H9 (cell line): Measurements from ENCODE around the gene AP2A2. TPM values are rescaled to one million over a fixed set of nuclear protein-coding genes. Genes with fewer than 3 reads are reported as not detected.

Source experiments
- DNase-seq: peaks from one replicate; pipeline ENCODE4 v3.0.0-alpha.2; 2017
- H2AFZ ChIP-seq: one replicate; pipeline ENCODE4 v1.6.1; 2013; ENCODE audit warnings: mild to moderate bottlenecking, low read length, control low read depth, moderate library complexity
- H2AK5ac ChIP-seq: 2 replicates; pipeline ENCODE4 v1.6.1; 2013; ENCODE audit warnings: low read length, control low read depth, mixed read lengths; ENCODE audit not compliant: insufficient read length
- H2BK120ac ChIP-seq: one replicate; pipeline ENCODE4 v1.6.1; 2013; ENCODE audit warnings: low read depth, mild to moderate bottlenecking, low read length, control low read depth, inconsistent platforms; ENCODE audit not compliant: poor library complexity, severe bottlenecking
- H2BK12ac ChIP-seq: 2 replicates; pipeline ENCODE4 v1.6.1; 2013; ENCODE audit warnings: low read length, control low read depth, mixed read lengths, low read depth; ENCODE audit not compliant: insufficient read length
- H2BK15ac ChIP-seq: 2 replicates; pipeline ENCODE4 v1.6.1; 2013; ENCODE audit warnings: low read depth, low read length, control low read depth
- H2BK20ac ChIP-seq: one replicate; pipeline ENCODE4 v1.6.1; 2013; ENCODE audit warnings: low read depth, mild to moderate bottlenecking, low read length, control low read depth, inconsistent platforms; ENCODE audit not compliant: poor library complexity, severe bottlenecking
- H2BK5ac ChIP-seq: 2 replicates; pipeline ENCODE4 v1.6.1; 2013; ENCODE audit warnings: low read length, control low read depth, mixed read lengths; ENCODE audit not compliant: insufficient read length
- H3K14ac ChIP-seq: 2 replicates; pipeline ENCODE4 v1.6.1; 2013; ENCODE audit warnings: low read length, control low read depth; ENCODE audit not compliant: insufficient read depth
- H3K18ac ChIP-seq: 2 replicates; pipeline ENCODE4 v1.6.1; 2013; ENCODE audit warnings: low read depth, mild to moderate bottlenecking, mixed read lengths, low read length, control low read depth; ENCODE audit not compliant: insufficient read length
- H3K23ac ChIP-seq: 2 replicates; pipeline ENCODE4 v1.6.1; 2013; ENCODE audit warnings: low read length, control low read depth, mixed read lengths, low read depth; ENCODE audit not compliant: insufficient read length
- H3K23me2 ChIP-seq: 2 replicates; pipeline ENCODE4 v1.6.1; 2013; ENCODE audit warnings: low read depth, mild to moderate bottlenecking, mixed read lengths, low read length, control low read depth; ENCODE audit not compliant: insufficient read length, poor library complexity, severe bottlenecking
- H3K27ac ChIP-seq: 2 replicates; pipeline ENCODE4 v1.5.1; 2013; ENCODE audit warnings: low read length, control low read depth, mixed read lengths, low read depth; ENCODE audit not compliant: insufficient read length
- H3K27me3 ChIP-seq: 2 replicates; pipeline ENCODE4 v1.6.1; 2013; ENCODE audit warnings: low read length, control low read depth, inconsistent platforms; ENCODE audit not compliant: insufficient read depth
- H3K4ac ChIP-seq: 2 replicates; pipeline ENCODE4 v1.6.1; 2013; ENCODE audit warnings: low read depth, mild to moderate bottlenecking, control low read depth, inconsistent platforms, low read length, moderate library complexity
- H3K4me1 ChIP-seq: 2 replicates; pipeline ENCODE4 v1.6.1; 2013; ENCODE audit warnings: low read length, control low read depth, inconsistent platforms; ENCODE audit not compliant: insufficient read depth
- H3K4me2 ChIP-seq: 2 replicates; pipeline ENCODE4 v1.6.1; 2013; ENCODE audit warnings: low read length, control low read depth, mixed read lengths; ENCODE audit not compliant: insufficient read length, insufficient read depth
- H3K56ac ChIP-seq: 2 replicates; pipeline ENCODE4 v1.6.1; 2013; ENCODE audit warnings: low read depth, mild to moderate bottlenecking, mixed read lengths, low read length, control low read depth; ENCODE audit not compliant: insufficient read length
- H3K79me1 ChIP-seq: 2 replicates; pipeline ENCODE4 v1.6.1; 2013; ENCODE audit warnings: low read depth, mild to moderate bottlenecking, moderate library complexity, low read length, control low read depth, inconsistent platforms; ENCODE audit not compliant: insufficient read depth, poor library complexity, severe bottlenecking
- H3K79me2 ChIP-seq: 2 replicates; pipeline ENCODE4 v1.6.1; 2013; ENCODE audit warnings: low read length, control low read depth, inconsistent platforms; ENCODE audit not compliant: insufficient read depth
- H3K9ac ChIP-seq: 2 replicates; pipeline ENCODE4 v1.6.1; 2013; ENCODE audit warnings: low read length, control low read depth, mixed read lengths; ENCODE audit not compliant: insufficient read length; ENCODE audit errors: extremely low read depth
- H3K9me3 ChIP-seq: one replicate; pipeline ENCODE4 v1.6.1; 2013; ENCODE audit warnings: low read depth, low read length, inconsistent platforms; ENCODE audit not compliant: control insufficient read depth
- H3T11ph ChIP-seq: one replicate; pipeline ENCODE4 v1.6.1; 2013; ENCODE audit warnings: mild to moderate bottlenecking, low read length, control low read depth, inconsistent platforms
- H4K20me1 ChIP-seq: one replicate; pipeline ENCODE4 v1.6.1; 2013; ENCODE audit not compliant: control insufficient read depth, insufficient read length, insufficient read depth
- H4K5ac ChIP-seq: 2 replicates; pipeline ENCODE4 v1.6.1; 2013; ENCODE audit warnings: low read depth, mild to moderate bottlenecking, mixed read lengths, low read length, control low read depth; ENCODE audit not compliant: insufficient read length
- H4K8ac ChIP-seq: replicated peaks from 2 replicates; pipeline ENCODE4 v1.6.1; 2013; ENCODE audit warnings: low read length, control low read depth, mixed read lengths, low read depth; ENCODE audit not compliant: insufficient read length
- H4K91ac ChIP-seq: 2 replicates; pipeline ENCODE4 v1.6.1; 2013; ENCODE audit warnings: low read depth, mild to moderate bottlenecking, moderate library complexity, mixed read lengths, low read length, control low read depth; ENCODE audit not compliant: insufficient read length
- H3K27ac Mint-ChIP-seq, 3 experiments: 2 replicates in 2 of 3; 3 replicates in 1 of 3; pipeline ENCODE4 v1.8.0; 2020 to 2021; ENCODE audit warnings: mixed read lengths in 3 of 3, mild to moderate bottlenecking in 1 of 3, moderate library complexity in 1 of 3
- H3K27me3 Mint-ChIP-seq: 2 replicates; pipeline ENCODE4 v1.8.0; 2021; ENCODE audit warnings: low read depth, mild to moderate bottlenecking, moderate library complexity, mixed read lengths
- H3K36me3 Mint-ChIP-seq, 3 experiments: 2 replicates in 2 of 3; 3 replicates in 1 of 3; pipeline ENCODE4 v1.8.0; 2020 to 2021; ENCODE audit warnings: low read depth in 3 of 3, mixed read lengths in 3 of 3; ENCODE audit not compliant: insufficient read depth in 1 of 3
- H3K4me1 Mint-ChIP-seq, 2 experiments: 2 replicates each; pipeline ENCODE4 v1.8.0; 2020; ENCODE audit warnings: mixed read lengths in 2 of 2
- H3K4me3 Mint-ChIP-seq, 2 experiments: 2 replicates in 1 of 2; 3 replicates in 1 of 2; pipeline ENCODE4 v1.8.0; 2020 to 2021; ENCODE audit warnings: mild to moderate bottlenecking in 2 of 2, mixed read lengths in 2 of 2, moderate library complexity in 1 of 2
- H3K9me3 Mint-ChIP-seq, 2 experiments: 2 replicates in 1 of 2; 3 replicates in 1 of 2; pipeline ENCODE4 v1.8.0; 2020; ENCODE audit warnings: mild to moderate bottlenecking in 2 of 2, mixed read lengths in 2 of 2, moderate library complexity in 1 of 2
- WGBS: extraction: QIAGEN DNeasy Blood & Tissue Kit; methylation state at CpG from one replicate; pipeline ENCODE4 v1.1.7; 2013; ENCODE audit warnings: missing lambda C conversion rate, low lambda C conversion rate, mixed read lengths; ENCODE audit not compliant: insufficient read length; ENCODE audit errors: extremely low coverage; 5-methylcytosine and 5-hydroxymethylcytosine counted together
- total RNA-seq: library from RNA; stranded (reverse); gene quantifications from 2 replicates; pipeline ENCODE4 v1.2.1, GENCODE V29; 2021
- TF ChIP-seq, protein P1 (sequence below): fragments of 200-600 bp; sonication (generic); conservative IDR thresholded peaks from 3 replicates; pipeline ENCODE4 v1.8.0; 2021; ENCODE audit warnings: antibody characterized with exemption, mild to moderate bottlenecking

Gene AP2A2
- total RNA-seq, 1 experiment from 2014 or later = 53.7 TPM

DNA sequence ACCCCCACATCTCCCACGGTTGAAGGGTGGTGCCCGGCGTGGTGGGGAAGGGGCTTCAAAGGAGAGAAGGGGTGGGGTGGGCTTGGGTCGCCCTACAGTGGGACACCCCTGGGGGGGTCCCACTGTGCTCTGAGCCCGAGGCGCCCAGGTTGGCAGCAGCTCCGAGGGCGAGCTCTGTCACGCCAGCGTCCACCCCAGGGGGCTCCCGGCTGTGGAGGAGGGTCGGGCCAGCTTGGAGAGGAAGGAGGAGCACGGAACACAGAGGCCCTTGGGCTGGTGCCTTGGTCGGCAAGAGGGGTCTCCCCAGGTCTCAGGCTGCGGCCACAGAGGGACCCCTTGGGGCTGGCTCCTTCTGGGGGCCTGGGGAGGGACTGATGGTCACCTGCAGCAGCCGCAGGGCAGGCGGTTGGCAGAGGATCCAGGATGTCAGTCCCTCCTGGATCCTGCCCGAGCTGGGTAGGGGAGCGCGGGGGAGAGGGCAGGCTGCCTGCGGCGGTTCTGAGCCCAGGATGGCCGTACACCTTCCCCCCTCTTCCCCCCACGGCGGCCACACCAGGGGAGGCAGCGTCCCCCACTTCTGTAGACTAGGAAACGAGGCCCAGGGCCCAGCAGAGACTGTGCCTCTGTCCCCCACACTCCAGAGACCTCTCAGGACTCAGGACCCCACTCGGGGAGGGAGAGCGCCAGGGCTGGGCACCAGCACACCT is 110.1 kb downstream of the AP2A2 start:
- Histone ChIP-seq H3K4me2 (no peak overlapping the region), H3K14ac (no peak overlapping the region), H2BK15ac (no peak overlapping the region), H3K23me2 (no peaks in the 10 kb centered on the region), H3K27me3 (no peaks in the 10 kb centered on the region), H3K4me1 (no peaks in the 10 kb centered on the region), H2BK20ac (no peak overlapping the region), H3K27ac (no peak overlapping the region), H3K79me1 (no peaks in the 10 kb centered on the region), H4K20me1 (no peaks in the 10 kb centered on the region), H3K56ac (no peak overlapping the region), H2BK12ac (no peak overlapping the region), H4K8ac (no peak overlapping the region), H3T11ph (no peak overlapping the region), H3K23ac (no peak overlapping the region), H2BK120ac (no peak overlapping the region), H3K4ac (no peak overlapping the region), H3K18ac (no peak overlapping the region), H2AK5ac (no peak overlapping the region), H3K79me2 (no peaks in the 10 kb centered on the region), H4K5ac (no peak overlapping the region), H3K9ac (no peak overlapping the region), H4K91ac (no peak overlapping the region), H2BK5ac (no peak overlapping the region), H3K9me3 (no peaks in the 10 kb centered on the region), H2AFZ (no peak overlapping the region)
- Mint-ChIP-seq H3K4me3 (no peak overlapping the region), H3K4me1 (no peaks in the 10 kb centered on the region), H3K36me3 (no peaks in the 10 kb centered on the region), H3K27me3 (no peaks in the 10 kb centered on the region), H3K27ac (no peak overlapping the region), H3K9me3 (peaks cover 0 to 6% of the 10 kb centered on the region in 2 experiments; a peak in 2 of 5 replicates)
- WGBS = no CpG with 5 or more reads among the region's 29 CpGs
- TF ChIP-seq, protein P1, sequence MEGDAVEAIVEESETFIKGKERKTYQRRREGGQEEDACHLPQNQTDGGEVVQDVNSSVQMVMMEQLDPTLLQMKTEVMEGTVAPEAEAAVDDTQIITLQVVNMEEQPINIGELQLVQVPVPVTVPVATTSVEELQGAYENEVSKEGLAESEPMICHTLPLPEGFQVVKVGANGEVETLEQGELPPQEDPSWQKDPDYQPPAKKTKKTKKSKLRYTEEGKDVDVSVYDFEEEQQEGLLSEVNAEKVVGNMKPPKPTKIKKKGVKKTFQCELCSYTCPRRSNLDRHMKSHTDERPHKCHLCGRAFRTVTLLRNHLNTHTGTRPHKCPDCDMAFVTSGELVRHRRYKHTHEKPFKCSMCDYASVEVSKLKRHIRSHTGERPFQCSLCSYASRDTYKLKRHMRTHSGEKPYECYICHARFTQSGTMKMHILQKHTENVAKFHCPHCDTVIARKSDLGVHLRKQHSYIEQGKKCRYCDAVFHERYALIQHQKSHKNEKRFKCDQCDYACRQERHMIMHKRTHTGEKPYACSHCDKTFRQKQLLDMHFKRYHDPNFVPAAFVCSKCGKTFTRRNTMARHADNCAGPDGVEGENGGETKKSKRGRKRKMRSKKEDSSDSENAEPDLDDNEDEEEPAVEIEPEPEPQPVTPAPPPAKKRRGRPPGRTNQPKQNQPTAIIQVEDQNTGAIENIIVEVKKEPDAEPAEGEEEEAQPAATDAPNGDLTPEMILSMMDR = no peak
- DNase-seq = no peak
